Mucosa of rectum (tissue), 2 donors: Measurements from ENCODE around the gene HDLBP.
A peak's percentile ranks its signal among the peaks of the same experiment; 100 is the strongest.

Experiments used
- H3K27ac ChIP-seq, 2 donors: one replicate each; pipeline ENCODE4 v1.7.0; 2013; ENCODE audit warnings: inconsistent platforms in 2 of 2, low read depth in 2 of 2, low read length in 2 of 2
- H3K27me3 ChIP-seq, 2 donors: one replicate each; pipeline ENCODE4 v1.7.0; 2013; ENCODE audit warnings: low read length in 2 of 2; ENCODE audit not compliant: control insufficient read depth in 2 of 2, insufficient read depth in 2 of 2
- H3K36me3 ChIP-seq, 2 donors: one replicate each; pipeline ENCODE4 v1.7.0; 2013; ENCODE audit warnings: low read length in 2 of 2; ENCODE audit not compliant: control insufficient read depth in 2 of 2, insufficient read depth in 2 of 2
- H3K4me1 ChIP-seq, 2 donors: one replicate each; pipeline ENCODE4 v1.7.0; 2013; ENCODE audit warnings: low read length in 2 of 2, mild to moderate bottlenecking in 1 of 2; ENCODE audit not compliant: control insufficient read depth in 2 of 2, insufficient read depth in 2 of 2
- H3K4me3 ChIP-seq, 2 donors: one replicate each; pipeline ENCODE4 v1.7.0; 2013; ENCODE audit warnings: low read length in 2 of 2
- H3K9ac ChIP-seq, 2 donors: one replicate each; pipeline ENCODE4 v1.7.0; 2013; ENCODE audit warnings: low read length in 2 of 2, low read depth in 1 of 2, mild to moderate bottlenecking in 1 of 2
- H3K9me3 ChIP-seq, 2 donors: one replicate each; pipeline ENCODE4 v1.7.0; 2013; ENCODE audit warnings: low read length in 2 of 2; ENCODE audit not compliant: control insufficient read depth in 2 of 2
- donor health status: healthy.
- donor health status: Normal muscosa, but diverticular disease.

HDLBP gene

GRCh38 chr2:241316825-241317224 is 1.4 kb upstream of the HDLBP start:
- Histone ChIP-seq H3K36me3 (no peaks in the 10 kb centered on the region), H3K9ac (peak overlapping the region; percentile 90 to 95), H3K27ac (peak overlapping the region; percentile 93 to 97), H3K4me3 (peak overlapping the region; percentile 84 to 95), H3K4me1 (peaks cover 27 to 30% of the 10 kb centered on the region in 2 donors), H3K9me3 (no peaks in the 10 kb centered on the region), H3K27me3 (no peaks in the 10 kb centered on the region)

GRCh38 chr2:241315879-241316631 is 583 bp upstream of the HDLBP start, which contains the start of gene SEPTIN2:
TSS of gene SEPTIN2 (plus strand) at chr2:241315925. CDS start at chr2:241324233, 8,308 bp downstream.
- peak within 1 kb of the TSS; percentile 97 to 98 for H3K9ac ChIP-seq
- H3K27ac ChIP-seq: peak within 1 kb of the TSS; percentile 99 to 100
- H3K4me3 ChIP-seq: peak within 1 kb of the TSS; percentile 95 to 100
- H3K27me3 ChIP-seq: no peaks in the 10 kb centered on the region
- peaks cover 27 to 28% of the 10 kb centered on the region in 2 donors for H3K4me1 ChIP-seq
- H3K36me3 ChIP-seq: no peaks in the 10 kb centered on the region
- H3K9me3 ChIP-seq: no peaks in the 10 kb centered on the region

- H3K36me3 ChIP-seq: no peaks in the 10 kb centered on the region
- no peaks in the 10 kb centered on the region for H3K9me3 ChIP-seq
- H3K27ac ChIP-seq: peak overlapping the region; percentile 99 to 100
- peak overlapping the region; percentile 89 to 100 for H3K4me3 ChIP-seq
- no peaks in the 10 kb centered on the region for H3K27me3 ChIP-seq
- H3K4me1 ChIP-seq: peaks cover 28 to 33% of the 10 kb centered on the region in 2 donors
- H3K9ac ChIP-seq: peak overlapping the region; percentile 97 to 98
Measured at GRCh38 chr2:241314226-241315092, 1.0 kb downstream of the HDLBP start.

- Histone ChIP-seq H3K9ac (no peak overlapping the region), H3K36me3 (peaks cover 0 to 2% of the 10 kb centered on the region in 2 donors), H3K27me3 (no peaks in the 10 kb centered on the region), H3K4me1 (peaks cover 32 to 34% of the 10 kb centered on the region in 2 donors), H3K27ac (no peak overlapping the region), H3K9me3 (no peaks in the 10 kb centered on the region), H3K4me3 (no peak overlapping the region)
Measured at GRCh38 chr2:241313543-241314095, 1.9 kb downstream of the HDLBP start.

GRCh38 chr2:241312082-241312481 is 3.4 kb downstream of the HDLBP start:
- H3K9me3 ChIP-seq: no peaks in the 10 kb centered on the region
- no peak overlapping the region for H3K27ac ChIP-seq
- H3K4me1 ChIP-seq: peaks cover 20 to 21% of the 10 kb centered on the region in 2 donors
- H3K9ac ChIP-seq: no peak overlapping the region
- no peak overlapping the region for H3K4me3 ChIP-seq
- H3K36me3 ChIP-seq: peaks cover 0 to 3% of the 10 kb centered on the region in 2 donors
- H3K27me3 ChIP-seq: no peaks in the 10 kb centered on the region

- Histone ChIP-seq H3K4me3 (no peak overlapping the region), H3K9ac (no peak overlapping the region), H3K36me3 (peaks cover 0 to 3% of the 10 kb centered on the region in 2 donors), H3K4me1 (peaks cover 13 to 17% of the 10 kb centered on the region in 2 donors), H3K27ac (no peak overlapping the region), H3K9me3 (no peaks in the 10 kb centered on the region), H3K27me3 (no peaks in the 10 kb centered on the region)
Measured at GRCh38 chr2:241310917-241311566, 4.4 kb downstream of the HDLBP start.

- Histone ChIP-seq H3K4me1 (peaks cover 13 to 17% of the 10 kb centered on the region in 2 donors), H3K27me3 (no peaks in the 10 kb centered on the region), H3K36me3 (peaks cover 0 to 3% of the 10 kb centered on the region in 2 donors), H3K27ac (peak overlapping the region in 1 of 2 donors; percentile 44), H3K9me3 (no peaks in the 10 kb centered on the region), H3K4me3 (no peak overlapping the region), H3K9ac (no peak overlapping the region)
Measured at GRCh38 chr2:241309684-241310117, 5.8 kb downstream of the HDLBP start.

GRCh38 chr2:241308832-241309500 is 6.5 kb downstream of the HDLBP start:
- H3K36me3 ChIP-seq: peaks cover 0 to 3% of the 10 kb centered on the region in 2 donors
- no peak overlapping the region for H3K9ac ChIP-seq
- peak overlapping the region in 1 of 2 donors; percentile 44 for H3K27ac ChIP-seq
- H3K27me3 ChIP-seq: no peaks in the 10 kb centered on the region
- no peak overlapping the region for H3K4me3 ChIP-seq
- no peaks in the 10 kb centered on the region for H3K9me3 ChIP-seq
- peaks cover 8 to 11% of the 10 kb centered on the region in 2 donors for H3K4me1 ChIP-seq

GRCh38 chr2:241308267-241308666 is 7.2 kb downstream of the HDLBP start:
- no peaks in the 10 kb centered on the region for H3K9me3 ChIP-seq
- H3K9ac ChIP-seq: no peak overlapping the region
- H3K27ac ChIP-seq: no peak overlapping the region
- no peak overlapping the region for H3K4me3 ChIP-seq
- H3K4me1 ChIP-seq: peaks cover 4 to 8% of the 10 kb centered on the region in 2 donors
- H3K27me3 ChIP-seq: no peaks in the 10 kb centered on the region
- H3K36me3 ChIP-seq: peaks cover 0 to 3% of the 10 kb centered on the region in 2 donors
